Pancreas (tissue), 10 donors: ENCODE data around the gene BMP5. TPM values are rescaled to one million over a fixed set of nuclear protein-coding genes. Genes with fewer than 3 reads are reported as not detected.

Experiments
- ATAC-seq, 4 donors: fragments of 200-7000 bp; cut with Tn5 transposase; one replicate each; pipeline versions ENCODE4 v1.8.0 to v1.9.1; 2020; ENCODE audit warnings: mild to moderate bottlenecking in 4 of 4, moderate library complexity in 4 of 4
- DNase-seq, 6 donors: peaks; one replicate each; pipeline ENCODE4 v3.0.0-alpha.2; 2020
- FAIRE-seq: peaks from 2 replicates; lab custom pipeline; 2012; peaks lifted over from hg19 to GRCh38; lab: Jason Lieb, UNC
- H3K27ac ChIP-seq, 4 donors: fragments of 200-600 bp; sonication (generic); 1 replicate in 3 of 4; 2 replicates in 1 of 4; pipeline versions ENCODE4 v1.5.0 to v1.8.0; 2020
- H3K27me3 ChIP-seq, 4 donors: fragments of 200-600 bp; one replicate each; pipeline ENCODE4 v1.8.0; 2021
- H3K36me3 ChIP-seq, 3 donors: fragments of 200-600 bp; sonication (generic) in 1 of 3; one replicate each; pipeline versions ENCODE4 v1.5.0 to v1.8.0; 2020 to 2021
- H3K4me1 ChIP-seq, 3 donors: fragments of 200-600 bp; one replicate each; pipeline ENCODE4 v1.8.0; 2021
- H3K4me3 ChIP-seq, 4 donors: fragments of 200-600 bp; sonication (generic) in 2 of 4; one replicate each; pipeline versions ENCODE4 v1.5.0 to v1.8.0; 2020 to 2021
- H3K9me3 ChIP-seq, 4 donors: fragments of 200-600 bp; one replicate each; pipeline ENCODE4 v1.8.0; 2021
- CTCF ChIP-seq, 4 donors: fragments of 200-600 bp; sonication (generic) in 3 of 4; IDR thresholded peaks; one replicate each; pipeline versions ENCODE4 v1.5.0 to v1.8.0; 2021; ENCODE audit warnings: antibody characterized with exemption in 4 of 4
- WGBS, 2 donors: extraction: QIAGEN DNeasy Blood & Tissue Kit; methylation state at CpG; one replicate each; pipeline ENCODE4 v1.1.7; 2013; 5-methylcytosine and 5-hydroxymethylcytosine counted together
- intact Hi-C, 3 donors: fragments of 100-400 bp; cut with DNase I; formaldehyde crosslinking; loops; one replicate each; pipeline versions ENCODE4 v1.11.1 to v1.14.2; 2022
- polyA plus RNA-seq, 2 donors: library from polyadenylated mRNA; stranded (reverse); fragments of 200-250 nt; gene quantifications; one replicate each; pipeline ENCODE4 v1.2.3, GENCODE V29; 2013
- total RNA-seq, 6 donors: library from RNA; stranded (reverse); fragmentation: NEBNext Ultra II Directional in 4 of 6; extraction: Animal tissue kit (Norgen Biotek cat#: 25700) in 4 of 6; gene quantifications; one replicate each; pipeline versions ENCODE4 v1.2.1 to v1.2.4, GENCODE V29; 2021 to 2023
- donor health status: healthy with polysubstance abuse.
- donor health status: DM: no; HTN: no; CAD: no; lungs with moderate emphysema.
- donor health status: DM: no; HTN: no; CAD: no.
- donor health status: control.
- donor health status: control.
- donor health status: Bipolar disorder and iron deficiency.
- donor health status: DM: yes; HTN: yes; CAD: no.
- donor health status: DM: no; HTN: no; CAD: no.
- donor health status: DM: no; HTN: no; CAD: no.
- donor health status: DM: yes; HTN: yes; CAD: no.

The BMP5 gene
- total and polyA plus RNA-seq, 8 donors: 0.32 to 6.2 (median 1.0) TPM

- intact Hi-C loops: no loop called here
- DNase-seq: no peak
- TF ChIP-seq CTCF (IDR thresholded peaks at IDR 0.05): no peak
- Histone ChIP-seq H3K4me1 (no peaks in the 10 kb centered on the region), H3K4me3 (no peak overlapping the region), H3K9me3 (no peaks in the 10 kb centered on the region), H3K27me3 (no peaks in the 10 kb centered on the region), H3K36me3 (no peaks in the 10 kb centered on the region), H3K27ac (no peak overlapping the region)
- ATAC-seq: peak in 1 of 4 donors; percentile 46
- WGBS, 2 donors: 75 to 81% methylated on average over 6 of the region's 6 CpGs
- FAIRE-seq: no peak
These were observed 1.1 kb downstream of the BMP5 start for GRCh38 chr6:55874316-55874715.

GRCh38 chr6:55872866-55873265, 2.5 kb downstream of the BMP5 start:
- no peaks in the 10 kb centered on the region for H3K9me3 ChIP-seq
- TF ChIP-seq CTCF (IDR thresholded peaks at IDR 0.05): no peak
- WGBS, 2 donors: 73% methylated on average over 3 of the region's 3 CpGs
- no peak overlapping the region for H3K27ac ChIP-seq
- FAIRE-seq (no peak), ATAC-seq (no peak), DNase-seq (no peak)
- intact Hi-C loops: no loop called here
- H3K36me3 ChIP-seq: no peaks in the 10 kb centered on the region
- no peak overlapping the region for H3K4me3 ChIP-seq
- H3K27me3 ChIP-seq: no peaks in the 10 kb centered on the region
- no peaks in the 10 kb centered on the region for H3K4me1 ChIP-seq

GRCh38 chr6:55870181-55870813, 5.1 kb downstream of the BMP5 start:
- 81 to 84% methylated on average over 3 of the region's 3 CpGs for WGBS, 2 donors
- TF ChIP-seq CTCF (IDR thresholded peaks at IDR 0.05): no peak
- Histone ChIP-seq H3K4me1 (no peaks in the 10 kb centered on the region), H3K27ac (no peak overlapping the region), H3K4me3 (no peak overlapping the region), H3K9me3 (no peaks in the 10 kb centered on the region), H3K27me3 (no peaks in the 10 kb centered on the region), H3K36me3 (no peaks in the 10 kb centered on the region)
- intact Hi-C loops: no loop called here
- DNase-seq (no peak), FAIRE-seq (no peak), ATAC-seq (no peak)

GRCh38 chr6:55869674-55870073, 5.7 kb downstream of the BMP5 start:
- H3K9me3 ChIP-seq: no peaks in the 10 kb centered on the region
- H3K36me3 ChIP-seq: no peaks in the 10 kb centered on the region
- no peaks in the 10 kb centered on the region for H3K4me1 ChIP-seq
- no peaks in the 10 kb centered on the region for H3K27me3 ChIP-seq
- DNase-seq (no peak), FAIRE-seq (no peak), ATAC-seq (no peak)
- no peak for TF ChIP-seq CTCF (IDR thresholded peaks at IDR 0.05)
- H3K27ac ChIP-seq: no peak overlapping the region
- intact Hi-C loops: no loop called here
- 60 to 65% methylated on average over 1 of the region's 1 CpG for WGBS, 2 donors
- H3K4me3 ChIP-seq: no peak overlapping the region

- Histone ChIP-seq H3K27me3 (no peaks in the 10 kb centered on the region), H3K36me3 (no peaks in the 10 kb centered on the region), H3K4me3 (no peak overlapping the region), H3K4me1 (no peaks in the 10 kb centered on the region), H3K27ac (no peak overlapping the region), H3K9me3 (no peaks in the 10 kb centered on the region)
- TF ChIP-seq CTCF (IDR thresholded peaks at IDR 0.05): no peak
- FAIRE-seq: no peak
- DNase-seq: no peak
- WGBS, 2 donors: 36 to 40% methylated on average over 5 of the region's 5 CpGs
- peak in 1 of 4 donors; percentile 14 for ATAC-seq
- intact Hi-C loops: no loop called here
These were observed 6.5 kb downstream of the BMP5 start for GRCh38 chr6:55868771-55869479.
